Kidney epithelial cell (primary cell): Measurements from ENCODE around the gene DLGAP3. TPM values are rescaled to one million over a fixed set of nuclear protein-coding genes. Genes with fewer than 3 reads are reported as not detected.
"Not testable (repeated sequence)": the region's sequence is repeated elsewhere in the genome, so short reads cannot be mapped to it uniquely, and the experiment has no call there.

Experiments used
- DNase-seq: peaks from one replicate; pipeline ENCODE4 v3.0.0-alpha.2; 2010; ENCODE audit warnings: low read depth
- H3K27me3 ChIP-seq: 2 replicates; pipeline ENCODE4 v1.6.0; 2011; ENCODE audit warnings: low read length; ENCODE audit not compliant: control insufficient read depth, insufficient read depth
- H3K36me3 ChIP-seq: 2 replicates; pipeline ENCODE4 v1.5.1; 2011; ENCODE audit warnings: low read length; ENCODE audit not compliant: control insufficient read depth, insufficient read depth
- H3K4me3 ChIP-seq: 2 replicates; pipeline ENCODE4 v1.5.1; 2011; ENCODE audit warnings: low read depth, mild to moderate bottlenecking, control low read depth, low read length
- CTCF ChIP-seq: IDR thresholded peaks from 2 replicates; pipeline ENCODE4 v1.5.1; 2011; ENCODE audit warnings: mild to moderate bottlenecking, moderate library complexity, low read length, control low read depth, inconsistent platforms; ENCODE audit not compliant: insufficient read depth, poor library complexity, severe bottlenecking
- total RNA-seq: library from RNA; depleted of rRNA; stranded (reverse); fragments of >200 nt; gene quantifications from 2 replicates; pipeline ENCODE4 v1.2.3, GENCODE V29; 2015

Gene DLGAP3
- total RNA-seq, 1 donor from 2014 or later, result 0.75 TPM

DNA sequence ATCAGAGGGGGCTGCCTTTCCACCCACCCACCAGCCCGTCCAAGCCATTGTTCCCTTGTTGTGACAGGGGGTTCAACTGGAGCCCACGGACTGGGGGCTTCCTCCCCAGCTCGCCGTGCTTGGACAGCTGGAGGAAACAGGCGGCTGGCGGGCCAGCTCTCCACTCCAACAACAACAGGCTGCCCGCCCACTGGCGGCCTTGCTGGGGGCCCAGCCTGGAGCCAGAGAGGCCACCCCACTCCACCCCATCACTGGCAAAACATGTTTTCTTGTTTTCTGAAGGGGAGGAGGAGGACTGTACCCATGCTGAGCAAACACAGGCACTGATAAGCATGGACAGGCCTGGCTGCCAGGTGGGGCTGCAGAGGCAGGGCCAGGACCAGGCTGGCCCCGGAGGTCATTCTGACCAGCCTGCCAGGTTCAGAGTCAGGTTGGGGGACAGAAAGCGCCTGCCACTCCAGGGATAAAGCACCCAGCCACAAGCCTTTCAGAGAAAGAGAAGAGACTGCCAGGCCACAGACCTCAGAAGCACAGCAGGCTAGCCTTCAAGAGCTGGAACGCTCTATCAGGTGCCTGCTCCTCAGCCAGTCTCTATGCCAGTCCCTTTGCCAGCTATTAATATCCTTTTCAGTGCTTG lies 103.9 kb downstream of the DLGAP3 start:
- Histone ChIP-seq H3K4me3 (no peak overlapping the region), H3K27me3 (peaks cover 2% of the 10 kb centered on the region), H3K36me3 (no peaks in the 10 kb centered on the region)
- no peak for TF ChIP-seq CTCF
- DNase-seq, result no peak

DNA sequence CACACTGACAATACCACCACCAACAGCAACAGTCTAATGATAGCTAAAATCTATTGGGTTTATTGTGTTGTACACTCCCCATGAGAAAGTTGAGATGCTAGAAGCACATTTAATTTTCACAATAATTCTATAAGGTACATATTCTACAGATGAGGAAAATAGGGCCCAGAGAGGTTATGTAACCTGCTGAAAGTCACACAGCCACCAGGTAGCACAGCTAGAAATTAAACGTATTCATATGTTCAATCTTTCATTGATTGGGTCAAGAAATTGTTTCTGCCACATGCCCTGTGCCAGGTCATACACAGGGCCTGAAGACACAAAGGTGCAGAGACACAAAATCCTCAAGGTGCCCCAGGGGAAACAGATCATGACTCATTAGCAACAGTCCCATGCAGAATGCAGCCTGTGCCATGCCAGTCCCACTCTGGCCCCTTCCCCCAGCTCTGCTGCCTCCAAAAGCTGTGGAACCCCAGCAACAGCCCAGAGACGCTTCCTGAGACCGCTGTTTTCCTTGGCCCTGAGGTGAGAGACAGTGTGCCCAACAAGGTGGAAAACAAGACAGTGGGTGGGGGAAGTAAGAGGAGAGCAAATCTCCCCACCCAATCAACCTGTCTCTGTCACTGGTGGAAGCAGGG lies 104.5 kb downstream of the DLGAP3 start:
- no peak for DNase-seq
- H3K27me3 ChIP-seq, result peaks cover 2% of the 10 kb centered on the region
- no peak for TF ChIP-seq CTCF
- H3K36me3 ChIP-seq, result no peaks in the 10 kb centered on the region
- H3K4me3 ChIP-seq, result no peak overlapping the region

GRCh38 chr1:34822202-34822601 lies 107.2 kb downstream of the DLGAP3 start:
- DNase-seq, result no peak
- peaks cover 2% of the 10 kb centered on the region for H3K27me3 ChIP-seq
- H3K4me3 ChIP-seq, result no peak overlapping the region
- H3K36me3 ChIP-seq, result no peaks in the 10 kb centered on the region
- TF ChIP-seq CTCF, result no peak

DNA sequence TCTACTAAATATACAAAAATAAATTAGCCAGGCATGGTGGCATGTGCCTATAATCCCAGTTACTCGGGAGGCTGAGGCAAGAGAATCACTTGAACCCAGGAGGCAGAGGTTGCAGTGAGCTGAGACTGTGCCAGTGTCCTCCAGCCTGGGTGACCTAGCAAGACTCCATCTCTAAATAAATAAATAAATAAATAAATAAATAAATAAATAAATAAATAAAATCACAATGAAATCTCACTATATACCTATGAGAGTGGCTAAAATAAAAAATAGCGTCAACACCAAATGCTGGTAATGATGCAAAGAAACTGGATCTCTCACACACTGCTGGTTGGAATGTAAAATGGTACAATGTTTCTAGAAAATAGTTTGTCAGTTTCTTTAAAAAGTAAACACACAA lies 110.6 kb downstream of the DLGAP3 start:
- H3K4me3 ChIP-seq, H3K27me3 ChIP-seq, H3K36me3 ChIP-seq, DNase-seq: not testable (repeated sequence)

GRCh38 chr1:34816778-34817177 lies 112.7 kb downstream of the DLGAP3 start:
- H3K4me3 ChIP-seq, result no peak overlapping the region
- DNase-seq, result no peak
- no peaks in the 10 kb centered on the region for H3K27me3 ChIP-seq
- no peaks in the 10 kb centered on the region for H3K36me3 ChIP-seq
- no peak for TF ChIP-seq CTCF

GRCh38 chr1:34816332-34816731 lies 113.1 kb downstream of the DLGAP3 start:
- DNase-seq, result no peak
- Histone ChIP-seq H3K27me3 (no peaks in the 10 kb centered on the region), H3K36me3 (no peaks in the 10 kb centered on the region), H3K4me3 (no peak overlapping the region)
- no peak for TF ChIP-seq CTCF

Other genes with a start within 250 kb of the DLGAP3 start
- gene GJB5, start 174.6 kb downstream of the DLGAP3 start, total RNA-seq, result 0.27 TPM in 1 of 2 replicates, not detected in the other
- 0.89 and 1.3 TPM in 2 replicates for gene GJB4, start 169.9 kb downstream of the DLGAP3 start, total RNA-seq
- 29.7 and 30.0 TPM in 2 replicates for gene GJB3, start 148.4 kb downstream of the DLGAP3 start, total RNA-seq
- not detected in 2 replicates for gene GJA4, start 136.7 kb downstream of the DLGAP3 start, total RNA-seq
- 37.1 and 45.2 TPM in 2 replicates for gene SMIM12, start 69.9 kb downstream of the DLGAP3 start, total RNA-seq
- 36.0 and 38.1 TPM in 2 replicates for gene TMEM35B, start 55.7 kb upstream of the DLGAP3 start, total RNA-seq
- 17.0 and 17.4 TPM in 2 replicates for gene ZMYM6, start 102.3 kb upstream of the DLGAP3 start, total RNA-seq
- 12.3 and 13.0 TPM in 2 replicates for gene ZMYM1, start 149.7 kb upstream of the DLGAP3 start, total RNA-seq